HG03469 (cell line): ENCODE data around the gene HSDL2.

Experiments used
- ATAC-seq: cut with Tn5 transposase; IDR thresholded peaks from one replicate; pipeline ENCODE4 v1.9.1; 2021; ENCODE audit warnings: mild to moderate bottlenecking, moderate library complexity, moderate number of reproducible peaks; ENCODE audit not compliant: unreplicated experiment

HSDL2 gene

DNA sequence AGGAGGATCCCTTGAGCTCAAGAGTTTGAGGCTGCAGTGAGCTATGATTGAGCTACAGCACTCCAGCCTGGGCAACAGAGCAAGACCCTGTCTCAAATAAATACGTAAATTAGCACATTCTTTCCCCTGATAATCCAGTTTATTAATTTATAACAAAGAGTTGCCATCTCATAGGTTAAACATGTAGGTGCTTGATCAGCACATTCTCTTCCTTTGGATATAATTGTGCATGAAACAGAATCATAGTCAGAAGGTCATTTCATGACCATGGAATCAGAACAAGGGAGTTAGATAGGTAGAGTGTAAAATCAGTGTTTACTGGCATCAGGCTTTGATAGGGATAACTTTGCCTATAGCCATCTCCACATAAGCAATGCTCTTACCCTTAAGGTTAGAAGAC is 63.7 kb downstream of the HSDL2 start:
- no peak for ATAC-seq

DNA sequence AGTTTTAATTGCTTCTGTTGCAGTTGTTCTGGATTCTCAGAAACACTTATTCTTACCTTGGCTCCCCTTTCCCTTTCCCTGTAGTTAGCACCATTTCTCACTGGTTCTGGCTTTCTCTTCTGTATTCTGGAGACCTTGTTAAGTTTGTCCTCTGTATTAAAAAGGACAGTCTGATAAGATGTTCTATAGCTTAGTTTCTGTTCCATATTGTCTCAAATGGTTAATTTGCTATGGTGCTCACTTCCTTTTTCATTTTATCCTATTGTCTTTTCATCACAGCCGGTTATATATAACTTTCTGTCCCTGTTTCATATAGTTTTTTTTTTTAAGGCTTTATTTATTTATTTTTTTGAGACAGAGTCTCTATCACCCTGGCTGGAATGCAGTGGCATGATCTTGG is 65.3 kb downstream of the HSDL2 start:
- no peak for ATAC-seq

DNA sequence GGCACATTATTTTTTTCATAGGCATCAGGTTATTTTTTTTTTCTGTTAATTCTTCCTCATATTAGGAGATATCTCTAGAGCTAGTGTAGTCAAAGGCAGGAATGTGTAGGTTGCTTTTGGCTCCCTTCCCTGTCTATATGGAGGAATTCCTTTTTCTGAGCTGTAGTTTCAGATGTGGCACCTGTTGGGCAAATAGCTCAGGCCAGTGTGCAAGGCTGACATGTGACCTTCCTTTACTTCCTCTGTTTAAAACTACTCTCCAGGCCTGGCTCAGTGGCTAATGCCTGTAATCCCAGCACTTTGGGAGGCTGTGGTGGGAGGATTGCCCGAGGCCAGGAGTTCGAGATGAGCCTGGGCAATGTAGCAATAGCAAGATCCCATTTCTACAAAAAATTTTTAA is 66.2 kb downstream of the HSDL2 start:
- no peak for ATAC-seq

DNA sequence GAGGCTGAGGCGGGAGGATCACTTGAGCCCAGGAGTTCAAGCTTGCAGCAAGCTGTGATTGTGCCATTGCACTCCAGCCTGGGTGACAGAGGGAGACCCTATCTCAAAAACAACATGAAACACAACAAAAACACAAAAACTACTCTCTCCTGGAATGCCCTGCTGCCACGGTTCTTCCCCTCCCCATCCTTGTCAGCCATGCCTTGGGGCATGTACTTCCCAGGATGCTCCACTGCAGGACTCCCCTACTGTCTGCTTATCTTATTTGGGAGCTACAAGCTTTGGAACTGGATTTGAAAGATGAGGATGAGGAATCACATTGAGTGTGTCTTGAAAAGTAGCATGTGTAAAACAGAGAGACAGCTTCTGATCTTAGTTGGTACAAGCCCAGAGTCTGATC is 66.6 kb downstream of the HSDL2 start:
- no peak for ATAC-seq

DNA sequence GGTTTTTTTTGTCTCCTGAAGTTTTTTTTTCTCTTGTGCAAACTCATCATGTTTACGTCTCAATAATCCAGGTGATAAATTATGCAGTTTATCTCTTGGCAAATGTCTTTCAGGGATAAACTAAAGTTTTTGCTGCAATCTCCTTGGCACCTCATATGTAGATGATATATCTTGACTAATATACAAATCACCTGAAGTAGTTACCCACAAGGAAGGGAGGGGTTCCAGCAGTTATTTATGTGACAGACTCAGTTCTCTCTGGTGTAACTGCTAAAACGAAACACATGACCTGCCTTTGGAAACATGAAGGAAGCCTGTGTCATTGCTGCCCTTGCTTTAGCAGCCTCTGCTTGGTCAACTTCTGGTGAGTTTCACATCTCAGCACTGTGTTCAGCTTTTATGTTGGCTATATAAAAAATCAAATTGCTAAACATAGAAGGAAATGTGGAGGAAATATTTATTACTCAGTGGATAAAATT is 67.4 kb downstream of the HSDL2 start:
- ATAC-seq, result peak; percentile 38

DNA sequence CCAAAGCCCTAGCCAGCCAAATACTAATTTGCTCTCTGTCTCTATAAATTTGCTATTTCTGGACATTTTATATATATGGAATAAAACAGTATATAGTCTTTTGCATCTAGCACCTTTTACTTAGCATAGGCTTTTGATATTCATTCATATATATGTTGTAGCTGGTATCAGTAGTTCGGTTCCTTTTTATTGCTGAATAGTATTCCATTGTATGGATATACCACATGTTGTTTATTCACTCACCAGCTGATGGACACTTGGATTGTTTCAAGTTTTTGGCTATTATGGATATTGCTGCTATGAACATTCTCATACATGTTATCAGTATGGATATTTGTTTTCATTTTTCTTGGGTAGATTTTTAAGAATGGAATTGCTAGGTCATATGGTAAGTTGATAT is 82.9 kb downstream of the HSDL2 start:
- no peak for ATAC-seq

DNA sequence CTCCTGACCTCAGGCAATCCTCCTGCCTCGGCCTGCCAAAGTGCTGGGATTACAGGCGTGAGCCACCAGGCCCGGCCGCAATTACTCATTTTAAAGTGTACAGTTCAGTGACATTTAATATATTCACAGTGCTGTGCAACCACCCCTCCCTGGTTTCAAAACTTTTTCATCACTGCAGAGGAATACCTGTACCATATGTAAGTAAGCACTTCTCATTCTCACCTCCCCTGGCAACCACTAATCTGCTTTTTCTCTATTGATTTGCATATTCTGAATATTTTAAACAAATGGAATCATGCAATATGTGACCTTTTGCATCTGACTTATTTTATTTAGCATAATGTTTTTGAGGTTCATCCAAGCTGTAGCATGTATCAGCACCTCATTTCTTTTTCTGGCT is 85.4 kb downstream of the HSDL2 start:
- ATAC-seq, result no peak

DNA sequence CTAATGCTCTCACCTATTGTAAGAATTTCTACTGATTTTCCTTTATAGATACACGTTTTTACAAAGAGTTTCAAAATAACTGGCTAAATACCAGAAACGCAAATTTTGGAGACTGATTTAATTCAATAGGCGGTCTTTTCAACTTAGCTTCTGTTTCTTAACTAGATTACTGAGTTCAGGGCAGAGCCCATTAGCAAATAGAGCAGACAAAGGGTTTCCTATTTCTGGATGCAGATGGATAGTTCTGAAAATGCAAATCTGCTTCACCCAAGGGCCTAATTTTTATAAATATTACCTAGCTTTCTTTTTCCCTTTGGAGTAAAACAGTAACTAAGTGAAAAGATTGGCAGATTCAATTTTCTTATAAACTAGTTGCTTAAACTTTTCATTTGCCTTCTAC is 93.1 kb downstream of the HSDL2 start:
- ATAC-seq, result no peak

DNA sequence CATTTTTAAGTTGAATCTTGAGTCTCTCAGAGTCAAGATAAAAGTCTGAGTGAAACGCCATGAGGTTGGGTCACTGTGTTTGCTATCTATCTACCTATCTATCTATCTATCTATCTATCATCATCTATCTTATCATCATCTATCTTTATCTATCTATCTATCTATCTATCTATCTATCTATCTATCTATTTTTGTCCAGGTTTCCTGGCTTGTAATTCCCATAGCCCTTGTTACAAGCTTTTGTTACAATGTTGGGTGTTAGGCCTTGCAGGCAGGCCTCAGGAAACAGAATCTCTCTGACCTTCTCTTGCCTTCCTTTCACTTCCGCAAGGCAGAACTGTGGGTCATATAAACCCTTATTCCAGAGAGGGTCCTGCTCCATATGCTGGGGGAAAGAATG is 94.1 kb downstream of the HSDL2 start:
- ATAC-seq, result no peak

DNA sequence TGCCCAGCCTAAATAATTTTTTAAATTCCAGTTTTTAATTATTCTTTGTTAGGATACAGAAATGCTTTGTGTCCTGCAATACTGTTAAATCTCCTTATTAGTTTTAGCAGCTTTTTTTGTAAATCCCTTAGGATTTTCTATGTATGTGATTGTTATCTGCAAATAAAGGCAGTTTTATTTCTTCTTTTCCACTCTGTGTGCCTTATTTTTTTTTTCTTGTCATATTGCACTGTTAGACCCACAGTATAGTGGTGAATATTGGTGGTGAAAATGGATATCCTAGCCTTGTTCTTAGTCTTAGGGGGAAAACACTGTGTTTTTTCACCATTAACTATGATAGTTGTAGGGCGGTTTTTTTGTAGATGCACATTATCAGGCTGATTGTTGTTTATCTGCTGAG is 95.4 kb downstream of the HSDL2 start:
- ATAC-seq, result no peak

DNA sequence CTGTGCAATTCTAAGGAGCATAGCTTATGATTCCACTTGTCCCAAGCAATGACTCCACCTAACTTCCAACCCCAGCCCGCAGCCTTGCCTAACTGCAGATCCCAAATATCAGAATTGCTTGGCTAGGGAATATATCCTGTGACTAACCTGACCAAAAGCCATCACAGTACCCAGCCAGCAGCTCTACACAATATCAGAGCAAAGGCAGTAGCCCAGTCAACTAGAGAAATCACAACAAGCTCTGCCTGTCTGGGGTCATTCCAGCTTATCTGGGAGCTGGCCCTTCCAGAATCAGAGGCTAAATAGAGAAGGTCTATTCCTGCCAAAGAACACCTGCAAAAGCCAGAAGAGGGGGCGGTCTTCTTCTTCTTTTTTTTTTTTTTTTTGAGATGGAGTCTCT is 97.4 kb downstream of the HSDL2 start:
- no peak for ATAC-seq

DNA sequence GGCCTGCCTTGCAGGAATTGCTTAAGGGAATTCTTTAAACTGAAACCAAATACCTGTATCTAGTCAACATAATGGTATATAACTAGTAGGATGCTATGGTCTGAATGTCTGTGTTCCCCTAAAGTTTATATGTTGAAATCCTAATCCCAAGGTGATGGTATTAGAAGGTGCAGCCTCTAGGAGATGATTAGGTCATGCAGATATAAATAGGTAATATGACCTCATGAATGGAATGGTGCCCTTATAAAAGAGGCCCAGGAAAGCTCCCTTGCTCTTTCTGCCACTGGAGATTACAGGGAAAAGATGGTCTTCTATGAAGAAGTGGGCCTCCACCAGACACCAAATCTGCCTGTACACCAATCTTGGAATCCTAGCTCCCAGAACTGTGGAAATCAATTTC is 99.3 kb downstream of the HSDL2 start:
- no peak for ATAC-seq

DNA sequence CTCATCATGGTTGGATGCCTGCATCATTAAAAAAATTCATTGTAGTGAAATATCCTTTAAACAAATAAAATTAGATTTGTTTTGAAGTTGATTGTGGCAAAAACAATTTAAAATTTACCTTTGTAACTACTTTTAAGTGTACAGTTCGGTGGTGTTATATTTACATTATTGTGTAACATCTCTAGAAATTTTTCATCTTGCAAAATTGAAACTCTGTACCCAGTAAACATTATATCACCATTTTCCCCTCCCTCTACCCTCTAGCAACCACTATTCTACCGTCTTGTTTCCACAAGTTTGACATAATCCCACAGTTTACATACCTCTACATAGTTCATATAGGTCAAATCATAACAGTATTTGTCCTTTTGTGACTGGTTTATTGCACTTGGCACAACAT is 104.7 kb downstream of the HSDL2 start:
- ATAC-seq, result no peak

DNA sequence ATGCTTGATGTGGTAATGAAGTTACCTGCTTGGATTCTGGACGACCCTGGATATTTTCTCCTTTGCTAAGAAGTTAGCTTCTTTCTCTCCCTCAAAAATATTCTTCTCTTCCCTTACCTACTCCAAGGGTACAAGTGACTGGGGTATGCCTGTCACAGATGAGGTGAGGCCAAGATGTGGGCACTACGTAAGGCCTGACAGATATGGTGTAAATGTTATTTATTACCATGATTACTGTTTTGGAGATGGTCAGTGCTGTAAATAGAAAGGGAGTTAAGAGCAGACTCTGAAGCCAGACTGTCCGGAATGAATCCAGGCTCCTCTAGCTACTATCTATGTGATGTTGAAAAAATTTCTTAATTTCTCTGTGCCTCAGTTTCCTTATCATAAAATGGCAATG is 105.7 kb downstream of the HSDL2 start:
- ATAC-seq, result no peak

DNA sequence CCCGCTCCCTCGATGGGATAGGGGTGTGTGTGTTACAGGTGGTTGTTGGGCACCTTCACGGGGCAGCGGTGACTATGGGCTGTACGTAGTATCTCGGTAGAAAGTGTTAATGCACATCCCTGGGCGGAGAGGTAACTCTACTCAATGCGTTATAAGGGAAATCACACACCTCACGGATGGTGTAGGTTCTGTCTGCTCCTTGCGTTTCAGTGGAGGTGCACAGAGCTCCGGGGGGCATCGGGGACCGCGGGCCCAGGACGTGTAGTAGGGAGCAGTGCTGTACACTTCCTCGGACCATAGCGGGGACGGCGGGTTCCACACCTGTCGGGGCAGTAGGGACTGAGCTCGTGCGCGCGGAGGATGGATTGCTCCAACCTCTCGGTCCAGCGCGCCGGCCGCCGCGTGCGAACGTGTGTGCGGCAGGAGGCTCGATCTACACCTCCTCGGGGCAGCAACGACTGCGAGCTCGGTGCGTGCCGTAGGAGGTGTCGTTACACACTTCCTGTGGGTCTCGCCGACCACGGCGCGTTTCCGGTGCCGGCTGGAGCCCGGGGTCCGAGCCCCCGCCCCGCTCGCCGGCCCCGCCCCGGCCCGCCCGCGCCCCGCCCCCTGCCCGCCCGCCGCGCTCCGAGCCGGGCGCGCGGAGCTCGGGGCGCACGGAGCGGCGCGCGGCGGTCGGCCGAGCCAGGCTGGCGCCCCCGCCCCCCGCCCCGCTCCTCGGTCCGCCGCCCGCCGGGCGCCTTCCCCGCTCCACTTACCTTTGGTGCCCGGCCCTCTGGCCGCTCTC is 106.5 kb downstream of the HSDL2 start, which contains the start of gene KIAA1958:
Gene KIAA1958, plus strand, starts transcription at position 607 of the 787 bp plus-strand sequence. CDS start 87,254 bp downstream, outside the sequence.
- ATAC-seq, result peak; percentile 88

DNA sequence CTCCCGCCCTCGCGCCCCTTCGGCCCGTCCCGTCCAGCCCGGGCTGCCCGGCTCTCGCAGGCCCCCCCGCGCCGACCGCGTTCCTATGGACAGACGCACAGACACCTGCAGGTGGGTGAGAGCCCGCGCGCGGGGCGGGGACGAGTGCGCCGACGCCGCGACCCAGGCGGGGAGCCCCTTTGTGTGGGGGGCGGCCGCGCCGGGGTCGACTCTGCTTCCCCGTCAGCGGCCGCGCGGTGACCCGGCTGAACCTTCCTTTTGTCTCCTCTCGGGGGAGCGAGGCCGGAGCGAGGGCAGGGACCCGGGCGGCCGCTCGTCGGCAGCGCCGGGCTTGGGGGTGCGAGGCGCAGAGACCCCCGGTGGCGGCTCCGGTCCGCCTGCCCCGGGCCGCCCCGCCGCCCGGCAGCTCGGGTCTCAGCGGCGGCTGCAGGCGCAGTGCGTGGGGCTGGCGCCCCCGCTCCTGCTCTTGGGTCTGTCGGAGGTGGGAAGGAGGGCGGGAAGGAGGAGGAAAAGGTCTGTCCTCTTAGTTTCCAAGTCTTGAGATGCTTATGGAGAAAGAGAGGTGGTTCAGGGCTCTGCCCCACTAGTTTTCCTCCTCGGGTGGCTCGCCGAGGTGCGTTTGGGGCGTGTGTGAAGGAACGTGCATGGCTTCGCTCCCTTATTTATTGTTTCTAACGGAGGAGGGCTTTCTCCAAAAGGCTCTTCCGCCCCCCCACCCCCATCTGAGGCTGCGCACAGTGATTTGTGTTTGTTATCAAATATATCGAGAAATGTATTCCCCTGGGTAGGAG is 107.3 kb downstream of the HSDL2 start:
- peak; percentile 28 for ATAC-seq

DNA sequence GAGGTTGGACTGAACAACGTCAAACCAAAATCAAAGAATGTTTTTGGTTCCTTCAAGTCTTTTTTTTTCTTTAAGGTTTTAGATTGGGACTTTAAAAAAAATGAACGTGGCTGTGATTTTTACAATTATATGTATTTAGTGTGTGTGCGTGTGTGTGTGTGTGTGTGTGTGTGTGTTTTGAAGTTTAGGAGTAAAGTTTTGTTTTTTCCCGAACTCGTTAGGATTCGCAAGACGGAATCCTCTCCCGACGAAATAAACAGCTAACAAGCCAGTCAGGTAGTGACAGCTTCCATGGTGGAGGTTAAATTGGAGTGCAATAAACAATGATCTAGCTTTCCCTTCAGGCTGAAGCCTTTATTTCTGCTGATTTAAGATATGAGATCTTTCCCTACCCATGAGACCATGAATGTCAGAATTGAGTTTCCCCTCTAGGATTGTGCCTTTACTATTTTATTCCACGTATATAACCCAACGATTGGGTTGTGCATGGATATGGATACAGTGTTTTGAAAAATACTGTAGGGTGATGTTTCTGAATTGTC is 108.0 kb downstream of the HSDL2 start:
- ATAC-seq, result no peak

DNA sequence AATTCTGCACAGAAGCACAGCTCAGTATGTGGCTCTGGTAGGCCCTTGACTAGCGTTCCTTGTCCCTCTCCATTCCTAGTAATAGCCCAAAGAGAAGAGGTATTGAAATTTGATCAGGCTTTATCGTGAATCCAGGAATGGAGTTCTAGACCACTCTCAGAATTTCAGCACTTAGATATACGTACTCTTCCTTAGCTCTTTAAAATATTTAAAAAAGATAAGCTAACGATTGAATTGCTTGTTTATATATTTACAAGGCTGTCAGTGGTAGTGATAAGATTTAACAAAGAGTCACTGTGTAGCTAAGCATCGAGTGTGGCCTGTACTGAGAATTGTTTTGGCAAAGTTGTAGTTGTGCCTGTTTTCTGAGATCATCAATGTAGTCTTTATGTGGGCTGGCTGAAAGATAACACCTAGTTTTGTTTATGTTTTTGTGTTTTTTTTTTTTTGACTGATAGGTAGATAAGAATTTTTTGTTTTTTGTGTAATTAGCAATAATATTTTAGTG is 109.2 kb downstream of the HSDL2 start:
- no peak for ATAC-seq

DNA sequence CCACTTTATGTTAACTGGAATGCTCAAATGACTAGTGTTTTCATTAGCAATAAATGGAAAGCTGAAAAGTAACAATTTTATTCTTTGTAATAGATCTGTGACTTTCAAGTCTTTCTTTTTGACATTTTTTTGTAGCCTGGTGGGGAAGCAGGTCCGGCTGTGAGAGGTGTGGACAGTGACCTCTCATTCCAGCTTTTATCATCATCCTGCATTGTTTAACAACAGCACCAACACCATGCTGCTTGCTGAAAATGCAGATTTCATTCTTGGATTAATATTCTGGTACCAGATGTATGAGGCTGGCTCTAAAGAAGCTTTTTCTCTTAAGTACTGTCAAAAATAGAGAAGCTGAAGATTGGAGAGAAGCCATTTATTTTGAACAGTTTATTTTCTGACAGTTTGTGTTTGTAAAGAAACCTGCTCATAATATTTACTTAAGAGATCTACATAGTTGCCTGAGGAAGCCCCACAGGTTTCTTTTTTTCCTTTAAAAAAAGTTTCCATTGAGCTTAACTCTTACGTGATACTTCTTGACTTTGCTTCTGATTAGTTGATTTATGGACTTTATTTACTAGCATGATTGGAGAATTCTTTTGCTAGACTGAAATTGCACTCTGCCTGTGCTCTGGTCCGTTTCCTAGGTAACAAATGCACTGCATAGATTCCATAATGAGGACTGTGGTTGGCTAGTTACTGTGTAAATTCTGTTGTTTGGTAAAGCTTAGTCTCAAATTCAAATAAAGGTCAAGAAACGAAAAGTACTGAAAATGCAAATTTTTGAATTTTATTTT is 110.2 kb downstream of the HSDL2 start:
- no peak for ATAC-seq

DNA sequence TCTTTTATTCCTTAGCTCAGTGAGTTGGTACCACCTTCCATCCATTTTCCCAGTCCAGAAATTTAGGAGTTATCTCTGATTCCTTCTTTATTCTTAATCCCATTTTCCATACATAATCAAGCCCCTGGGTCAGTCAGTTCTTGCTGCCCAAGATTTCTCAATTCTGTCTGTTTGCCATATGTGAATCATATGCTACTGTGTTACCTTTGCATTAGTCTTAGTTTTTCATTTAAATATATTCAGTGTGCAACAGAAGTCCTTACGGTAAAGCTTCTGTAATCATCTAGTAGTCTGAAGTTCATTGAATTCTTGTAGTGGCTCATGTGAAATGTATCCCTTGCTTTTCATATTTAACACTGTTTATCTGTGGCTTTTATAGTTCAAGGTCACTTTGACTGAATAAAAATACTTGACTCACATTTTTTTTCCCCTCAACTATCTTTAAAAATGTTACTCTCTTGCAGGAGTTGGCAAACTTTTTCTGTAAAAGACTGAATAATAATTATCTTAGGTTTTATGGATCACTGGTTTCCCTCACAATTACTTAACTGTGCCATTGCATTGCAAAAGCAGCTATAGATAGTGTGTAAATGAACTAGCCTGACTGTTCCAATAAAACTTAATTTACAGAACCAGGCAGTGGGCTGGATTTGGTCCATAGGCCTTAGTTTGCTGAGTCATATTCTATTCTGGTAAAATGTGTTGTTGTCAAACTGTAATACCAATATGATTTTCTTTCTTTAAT is 113.7 kb downstream of the HSDL2 start:
- no peak for ATAC-seq
